Measurements from ENCODE around the gene NMRK2. TPM values are rescaled to one million over a fixed set of nuclear protein-coding genes. Genes with fewer than 3 reads are reported as not detected.
"Not testable (repeated sequence)": the region's sequence is repeated elsewhere in the genome, so short reads cannot be mapped to it uniquely, and the experiment has no call there.

NMRK2 gene
- not detected in 2 replicates for total RNA-seq (2014; rRNA removed; shearing (Covaris generic); ENCODE audit: low replicate concordance)

GRCh38 chr19:3932931-3933810, at the start of gene NMRK2:
TSS of gene NMRK2 (plus strand) at chr19:3933069. CDS start at chr19:3933672, 603 bp downstream.
- in situ Hi-C loops (cut with HindIII; ENCODE audit: low pct_unique_long_range_greater_than_20kb, low sequenced_read_pairs) = no loop called here
- no peak for DNase-seq (ENCODE audit: low read depth)

GRCh38 chr19:3890591-3890990, 42.3 kb upstream of the NMRK2 start:
- DNase-seq (ENCODE audit: low read depth) = no peak
- in situ Hi-C loops (cut with HindIII; ENCODE audit: low pct_unique_long_range_greater_than_20kb, low sequenced_read_pairs) = no loop called here

- in situ Hi-C loops (cut with HindIII; ENCODE audit: low pct_unique_long_range_greater_than_20kb, low sequenced_read_pairs) = no loop called here
- no peak for DNase-seq (ENCODE audit: low read depth)
Observed at GRCh38 chr19:3893509-3894179, 39.2 kb upstream of the NMRK2 start.

- DNase-seq (ENCODE audit: low read depth); in situ Hi-C loops (cut with HindIII; ENCODE audit: low pct_unique_long_range_greater_than_20kb, low sequenced_read_pairs): not testable (repeated sequence)
Observed at GRCh38 chr19:3894959-3895358, 37.9 kb upstream of the NMRK2 start.

- in situ Hi-C loops (cut with HindIII; ENCODE audit: low pct_unique_long_range_greater_than_20kb, low sequenced_read_pairs) = no loop called here
- DNase-seq (ENCODE audit: low read depth) = no peak
Observed at GRCh38 chr19:3895788-3896187, 37.1 kb upstream of the NMRK2 start.

- in situ Hi-C loops (cut with HindIII; ENCODE audit: low pct_unique_long_range_greater_than_20kb, low sequenced_read_pairs) = no loop called here
- no peak for DNase-seq (ENCODE audit: low read depth)
Observed at GRCh38 chr19:3897936-3898335, 34.9 kb upstream of the NMRK2 start.

- in situ Hi-C loops (cut with HindIII; ENCODE audit: low pct_unique_long_range_greater_than_20kb, low sequenced_read_pairs) = no loop called here
- DNase-seq (ENCODE audit: low read depth) = no peak
Observed at GRCh38 chr19:3898426-3898825, 34.4 kb upstream of the NMRK2 start.

GRCh38 chr19:3899531-3900294, 33.2 kb upstream of the NMRK2 start:
- in situ Hi-C loops (cut with HindIII; ENCODE audit: low pct_unique_long_range_greater_than_20kb, low sequenced_read_pairs) = no loop called here
- no peak for DNase-seq (ENCODE audit: low read depth)

- in situ Hi-C loops (cut with HindIII; ENCODE audit: low pct_unique_long_range_greater_than_20kb, low sequenced_read_pairs) = no loop called here
Observed at GRCh38 chr19:3902317-3902973, 30.4 kb upstream of the NMRK2 start.

GRCh38 chr19:3904233-3904632, 28.6 kb upstream of the NMRK2 start:
- in situ Hi-C loops (cut with HindIII; ENCODE audit: low pct_unique_long_range_greater_than_20kb, low sequenced_read_pairs) = no loop called here
- DNase-seq (ENCODE audit: low read depth) = no peak

More at GRCh38 chr19:3902317-3902973, 30.4 kb upstream of the NMRK2 start:
- no peak for DNase-seq (ENCODE audit: low read depth)

GRCh38 chr19:3907626-3908265, 25.1 kb upstream of the NMRK2 start:
- DNase-seq (ENCODE audit: low read depth) = no peak
- in situ Hi-C loops (cut with HindIII; ENCODE audit: low pct_unique_long_range_greater_than_20kb, low sequenced_read_pairs) = no loop called here

- in situ Hi-C loops (cut with HindIII; ENCODE audit: low pct_unique_long_range_greater_than_20kb, low sequenced_read_pairs) = no loop called here
- no peak for DNase-seq (ENCODE audit: low read depth)
Observed at GRCh38 chr19:3908266-3909054, 24.4 kb upstream of the NMRK2 start.

GRCh38 chr19:3910105-3910504, 22.8 kb upstream of the NMRK2 start:
- DNase-seq (ENCODE audit: low read depth) = no peak
- in situ Hi-C loops (cut with HindIII; ENCODE audit: low pct_unique_long_range_greater_than_20kb, low sequenced_read_pairs) = no loop called here

- in situ Hi-C loops (cut with HindIII; ENCODE audit: low pct_unique_long_range_greater_than_20kb, low sequenced_read_pairs) = no loop called here
- DNase-seq (ENCODE audit: low read depth) = no peak
Observed at GRCh38 chr19:3914199-3914598, 18.7 kb upstream of the NMRK2 start.

- in situ Hi-C loops (cut with HindIII; ENCODE audit: low pct_unique_long_range_greater_than_20kb, low sequenced_read_pairs) = no loop called here
- DNase-seq (ENCODE audit: low read depth) = no peak
Observed at GRCh38 chr19:3916033-3916432, 16.8 kb upstream of the NMRK2 start.

GRCh38 chr19:3919793-3920192, 13.1 kb upstream of the NMRK2 start:
- in situ Hi-C loops (cut with HindIII; ENCODE audit: low pct_unique_long_range_greater_than_20kb, low sequenced_read_pairs) = no loop called here

GRCh38 chr19:3923096-3923758, 9.6 kb upstream of the NMRK2 start:
- DNase-seq (ENCODE audit: low read depth) = no peak
- in situ Hi-C loops (cut with HindIII; ENCODE audit: low pct_unique_long_range_greater_than_20kb, low sequenced_read_pairs) = no loop called here

More at GRCh38 chr19:3919793-3920192, 13.1 kb upstream of the NMRK2 start:
- DNase-seq (ENCODE audit: low read depth) = no peak
